COR-L47 (cell line): ENCODE measurements around the gene BACE1.

Experiments used
- DNase-seq: peaks from one replicate; lab custom pipeline; 2025; lab: John Stamatoyannopoulos, UW

The BACE1 gene

DNA sequence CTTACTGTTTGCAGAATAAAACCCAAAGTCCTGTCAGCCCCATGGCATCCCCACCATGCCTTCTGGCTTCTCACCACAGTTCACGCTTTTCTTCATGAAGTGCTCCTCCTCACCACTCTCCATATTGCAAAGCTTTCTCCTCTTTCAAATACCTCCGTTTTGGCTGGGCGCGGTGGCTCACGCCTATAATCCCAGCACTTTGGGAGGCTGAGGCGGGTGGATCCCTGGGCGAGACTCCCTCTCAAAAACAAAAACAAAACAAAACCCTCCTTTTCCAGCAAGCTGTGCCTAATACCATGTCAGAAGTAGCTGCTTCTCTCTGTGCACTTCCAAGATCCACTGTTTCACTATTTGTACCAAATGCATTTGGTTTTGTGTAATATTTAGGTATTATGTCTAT, 6.7 kb downstream of the BACE1 start:
- no peak for DNase-seq

DNA sequence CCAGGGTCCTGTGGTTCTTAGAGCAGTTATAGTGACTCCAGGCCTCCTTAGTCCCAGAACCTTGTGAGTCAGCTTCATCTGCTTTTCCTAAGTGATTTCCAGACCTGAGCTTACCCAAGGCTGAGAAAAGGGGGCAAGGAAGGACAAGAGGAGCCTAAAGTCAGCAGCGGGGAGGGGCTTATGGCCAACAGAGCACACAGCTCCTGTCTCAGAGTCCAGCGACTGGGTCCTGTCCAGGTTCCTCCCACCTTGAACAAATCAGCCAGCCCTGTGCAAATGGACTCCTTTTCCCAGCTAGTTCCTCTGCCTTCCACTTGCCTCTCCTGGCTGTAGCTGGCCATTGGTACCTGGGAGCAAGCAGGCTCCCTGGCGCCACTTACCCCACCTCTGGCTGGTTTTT, 10.9 kb downstream of the BACE1 start:
- DNase-seq, result no peak

DNA sequence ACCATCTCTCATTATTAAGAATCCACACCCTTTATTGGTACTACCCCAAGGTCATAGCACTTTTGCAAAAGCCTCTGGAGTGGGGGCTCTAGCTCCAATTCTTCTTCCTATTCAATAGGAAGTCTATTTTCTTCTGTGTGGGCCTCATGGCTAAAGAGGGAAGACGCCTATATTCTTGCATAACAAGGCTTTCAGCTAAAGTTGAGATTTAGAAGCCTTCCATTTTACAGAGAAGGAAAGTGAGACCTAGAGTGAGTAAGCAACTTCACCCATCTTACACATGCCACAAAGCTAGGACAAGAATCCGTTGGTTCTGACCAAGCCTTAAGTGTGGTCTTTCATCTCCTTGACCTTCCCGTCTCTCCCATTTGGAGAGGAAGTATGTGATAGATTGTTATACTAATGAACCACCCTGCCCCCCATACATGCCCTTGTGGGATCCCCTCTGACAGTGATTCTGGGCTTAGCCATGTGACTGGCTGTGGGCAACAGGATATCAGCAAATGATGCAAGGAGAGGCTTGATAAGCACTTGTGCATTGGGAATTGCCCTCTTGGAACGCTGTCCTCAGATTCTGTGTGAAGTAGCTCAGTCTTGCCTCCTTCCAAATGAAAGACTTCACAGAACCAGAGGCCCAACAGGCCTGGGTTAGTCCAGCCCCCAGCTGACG, 12.3 kb downstream of the BACE1 start:
- no peak for DNase-seq

DNA sequence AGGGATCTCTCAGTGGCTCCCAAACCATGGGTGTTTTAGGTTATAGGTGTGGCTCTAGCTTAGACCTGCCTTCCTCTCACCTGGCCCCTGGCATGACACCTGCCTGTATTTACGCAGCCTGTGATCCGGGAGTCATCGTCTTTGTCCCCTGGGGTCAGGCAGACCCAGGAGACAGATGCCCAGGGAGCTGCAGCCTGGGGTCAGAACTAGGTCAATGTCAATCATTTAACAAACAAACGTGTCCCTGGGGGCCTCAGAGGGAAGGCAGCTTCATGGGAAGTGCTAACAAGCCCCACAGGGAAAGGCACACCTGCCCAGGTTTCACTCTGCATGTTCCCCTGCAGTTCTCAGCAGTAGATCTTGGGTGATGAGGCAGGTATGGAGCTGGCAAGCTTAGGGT, 13.0 kb downstream of the BACE1 start:
- no peak for DNase-seq

DNA sequence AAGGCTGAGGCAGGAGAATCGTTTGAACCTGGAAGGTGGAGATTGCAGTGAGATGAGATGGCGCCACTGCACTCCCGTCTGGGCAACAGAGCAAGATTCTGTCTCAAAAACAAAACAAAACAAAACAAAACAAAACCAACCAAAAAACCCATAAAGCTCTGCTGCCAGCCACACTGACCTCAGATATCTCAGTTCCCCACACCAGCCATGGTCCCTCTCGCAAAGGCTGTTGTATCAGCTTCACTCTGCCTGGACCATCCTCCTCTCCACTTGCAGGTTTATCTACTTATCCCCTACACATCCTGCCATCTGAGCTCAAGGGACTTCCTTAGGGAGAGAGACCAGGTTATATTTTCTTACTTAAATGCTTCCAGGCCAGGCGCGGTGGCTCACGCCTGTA, 13.8 kb downstream of the BACE1 start:
- no peak for DNase-seq

DNA sequence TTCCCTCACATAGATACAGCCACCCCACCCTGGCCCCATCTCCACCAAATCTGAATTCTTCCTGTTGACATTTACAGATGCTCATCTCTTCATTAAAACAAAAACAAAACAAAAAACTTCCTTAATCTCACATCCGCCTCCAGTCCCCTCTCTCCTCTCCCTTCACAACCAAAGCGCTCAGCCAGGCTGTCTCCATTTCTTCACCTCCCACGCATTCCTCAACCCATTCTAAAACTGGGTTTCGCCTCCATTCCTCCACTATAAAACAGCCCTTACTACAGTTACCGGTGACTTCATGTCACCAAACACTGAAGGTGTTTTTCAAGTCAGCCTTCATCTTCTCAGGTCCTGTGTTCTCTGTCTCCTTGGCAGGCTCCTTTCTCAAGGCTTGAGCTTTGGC, 15.3 kb downstream of the BACE1 start:
- no peak for DNase-seq

DNA sequence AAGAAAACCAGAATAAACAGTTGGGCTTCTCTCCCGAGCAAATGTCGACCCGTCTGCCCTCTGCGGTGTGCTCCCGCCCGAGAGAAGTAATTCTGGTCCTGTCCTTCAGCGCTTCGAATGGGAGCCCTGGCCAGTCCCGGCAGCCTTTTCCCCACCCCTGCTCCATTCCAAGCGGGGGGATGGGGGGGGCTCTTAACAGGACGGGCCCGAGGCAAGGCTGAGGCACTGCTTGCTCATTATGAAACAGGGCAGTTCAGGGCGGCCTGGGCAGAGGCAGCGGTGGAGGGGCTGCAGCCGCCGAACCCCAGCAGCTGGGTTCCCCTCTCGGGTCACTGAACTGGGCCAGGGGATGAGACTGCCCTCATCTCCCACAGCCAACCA, 15.8 kb downstream of the BACE1 start:
- DNase-seq, result no peak

DNA sequence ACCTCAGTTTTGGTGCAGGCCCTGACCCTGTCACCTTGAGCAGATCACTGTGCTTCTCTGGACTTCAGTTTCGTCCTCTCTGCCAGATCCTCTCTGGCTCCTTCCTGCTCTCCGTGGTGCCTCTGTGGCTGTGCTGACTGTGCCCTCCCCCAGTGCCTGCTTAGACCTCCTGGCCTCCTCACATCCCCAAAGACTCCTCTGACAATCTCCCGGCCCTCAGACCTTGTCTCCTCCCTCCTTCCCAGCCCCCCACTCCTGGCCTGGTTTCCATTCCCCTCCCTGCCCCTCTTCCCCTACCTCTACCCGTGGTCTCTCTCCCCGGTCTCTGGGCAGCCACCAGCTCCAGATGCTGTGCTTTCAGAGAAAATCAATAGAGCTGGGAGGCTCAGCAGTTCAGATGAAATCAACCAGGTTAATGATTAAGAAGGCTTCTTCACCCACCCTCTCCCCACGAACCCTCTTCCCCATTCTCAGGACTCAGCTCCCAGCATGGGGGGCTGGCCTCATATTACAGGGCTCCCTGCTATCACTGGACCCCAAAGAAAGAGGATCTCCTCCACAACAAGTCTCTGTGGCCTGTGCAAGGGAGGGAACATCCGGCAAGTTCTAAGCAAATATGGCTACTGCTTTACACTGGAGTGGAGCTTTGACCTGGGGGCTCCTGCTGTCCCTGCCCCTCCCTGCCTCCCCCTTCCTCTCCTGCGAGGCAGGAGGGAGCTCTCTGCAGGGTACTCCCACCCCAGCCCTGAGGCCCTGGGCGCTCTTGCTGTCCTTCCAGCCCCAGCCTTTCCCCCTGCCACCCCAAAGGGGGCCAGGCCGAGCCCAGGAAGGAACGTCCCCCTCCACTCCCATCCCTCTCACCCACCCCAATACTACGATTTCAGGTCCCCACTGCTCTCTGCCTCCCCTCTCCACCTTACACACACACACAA, 16.4 kb downstream of the BACE1 start:
- no peak for DNase-seq

DNA sequence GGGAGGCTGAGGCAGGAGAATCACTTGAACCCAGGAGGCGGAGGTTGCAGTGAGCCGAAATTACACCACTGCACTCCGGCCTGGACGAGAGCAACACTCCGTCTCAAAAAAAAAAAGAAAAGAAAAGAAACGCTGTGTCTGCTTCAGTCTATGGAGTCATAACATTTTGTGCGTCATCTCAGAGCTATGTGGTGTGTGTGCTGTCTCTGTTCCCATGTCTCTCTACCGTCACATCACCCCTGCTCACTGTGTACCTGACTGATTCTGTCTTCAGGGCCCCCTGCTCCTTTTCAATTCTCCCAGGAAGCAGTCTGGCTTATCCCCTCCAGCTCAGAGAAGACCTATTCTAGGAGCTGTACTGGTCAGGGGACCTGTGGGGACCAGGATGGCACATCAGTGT, 17.9 kb downstream of the BACE1 start:
- DNase-seq, result no peak

DNA sequence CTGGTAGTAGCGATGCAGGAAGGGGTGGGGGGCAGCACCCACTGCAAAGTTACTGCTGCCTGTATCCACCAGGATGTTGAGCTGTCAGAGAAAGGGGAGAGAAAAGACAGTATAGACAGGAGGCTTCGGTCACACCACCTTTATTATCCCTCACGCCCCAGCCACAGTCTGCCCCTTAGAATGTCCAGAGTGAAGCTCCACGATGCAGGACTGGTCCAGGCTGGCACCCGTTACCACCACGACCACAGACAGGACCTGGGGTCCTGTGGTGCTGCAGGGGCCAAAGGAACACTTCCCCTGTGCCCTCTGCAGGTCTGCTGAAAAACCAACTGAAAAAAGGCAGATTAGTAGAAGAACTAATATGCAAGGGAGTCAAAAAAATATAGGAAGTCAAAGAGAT, 19.2 kb downstream of the BACE1 start:
- no peak for DNase-seq

DNA sequence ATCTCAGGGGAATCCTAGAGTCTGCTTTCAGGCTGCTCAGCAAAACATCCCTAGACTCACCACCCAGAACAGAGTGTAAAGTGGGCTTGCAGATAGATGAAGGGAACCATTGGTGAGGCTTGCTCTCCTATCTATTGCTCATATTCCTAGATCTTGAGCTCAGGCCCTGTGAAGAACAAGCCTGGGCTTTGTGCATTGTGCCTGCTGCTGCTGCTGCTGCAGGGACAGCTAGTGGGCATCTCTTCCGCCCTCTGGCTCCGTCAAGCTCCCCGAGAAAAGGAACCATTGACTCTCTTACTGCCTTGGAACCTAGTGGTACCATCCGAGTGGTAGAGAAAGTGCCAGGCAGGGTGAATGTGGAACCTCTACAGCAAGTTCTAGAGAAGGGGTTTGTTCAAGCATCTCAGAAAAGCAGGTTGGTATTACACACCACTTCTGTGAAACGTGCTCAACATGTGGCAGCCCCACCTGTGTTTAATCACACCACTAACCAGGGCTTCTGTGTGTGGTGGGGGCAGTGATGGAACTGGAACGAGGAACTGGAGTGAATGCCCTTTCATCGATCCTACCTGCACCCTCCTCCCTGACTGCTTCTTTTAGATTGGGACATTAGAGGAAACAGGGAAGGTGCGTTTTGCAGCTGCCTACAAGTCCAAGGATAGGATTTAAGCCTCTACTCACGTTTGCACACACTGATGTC, 20.5 kb downstream of the BACE1 start:
- DNase-seq, result no peak

DNA sequence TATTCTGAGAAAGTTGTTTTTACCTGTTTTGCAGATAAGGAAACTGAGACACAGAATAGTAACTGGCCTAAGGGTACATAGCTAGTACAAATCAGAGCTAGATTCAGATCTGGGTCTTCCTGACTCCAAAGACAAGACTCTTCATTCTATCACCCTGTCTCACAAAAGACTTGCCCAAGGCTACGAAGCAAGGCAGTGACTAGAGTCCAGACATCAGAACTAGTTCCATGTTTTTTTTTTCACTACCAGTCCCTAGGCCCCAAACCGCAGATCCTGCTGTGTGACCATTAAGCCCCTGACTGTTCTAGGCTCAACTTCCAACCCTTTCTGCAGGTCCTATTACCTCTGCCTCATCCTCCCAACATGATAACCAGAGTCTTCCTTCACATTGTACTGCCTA, 23.4 kb downstream of the BACE1 start:
- DNase-seq, result no peak

DNA sequence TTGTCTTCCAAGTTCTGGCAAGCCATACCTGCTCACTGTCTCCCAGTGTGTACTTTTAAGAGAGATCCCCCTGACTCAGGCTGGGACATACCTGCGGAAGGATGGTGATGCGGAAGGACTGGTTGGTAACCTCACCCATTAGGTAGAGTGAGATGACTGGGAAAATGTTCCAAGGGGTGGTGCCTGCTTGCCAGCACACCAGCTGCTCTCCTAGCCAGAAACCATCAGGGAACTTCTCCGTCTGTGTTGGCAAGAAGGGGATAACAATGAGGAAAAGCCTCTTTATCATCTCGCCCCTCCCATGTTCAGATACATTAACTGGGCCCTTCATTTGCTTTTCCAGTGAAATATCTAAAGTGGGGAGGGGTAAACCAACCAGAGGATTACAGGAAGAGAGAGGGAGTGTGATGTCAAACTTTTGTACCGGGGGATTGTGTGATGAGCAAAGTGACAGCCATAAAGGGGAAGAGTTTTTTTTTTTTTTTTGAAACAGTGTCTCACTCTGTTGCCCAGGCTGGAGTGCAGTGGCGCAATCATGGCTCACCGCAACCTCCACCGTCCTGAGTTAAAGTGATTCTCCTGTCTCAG, 25.2 kb downstream of the BACE1 start, which contains the start of gene BACE1-AS:
Gene BACE1-AS (plus strand): TSS at position 538 of the 588 bp plus-strand sequence.
- no peak for DNase-seq

DNA sequence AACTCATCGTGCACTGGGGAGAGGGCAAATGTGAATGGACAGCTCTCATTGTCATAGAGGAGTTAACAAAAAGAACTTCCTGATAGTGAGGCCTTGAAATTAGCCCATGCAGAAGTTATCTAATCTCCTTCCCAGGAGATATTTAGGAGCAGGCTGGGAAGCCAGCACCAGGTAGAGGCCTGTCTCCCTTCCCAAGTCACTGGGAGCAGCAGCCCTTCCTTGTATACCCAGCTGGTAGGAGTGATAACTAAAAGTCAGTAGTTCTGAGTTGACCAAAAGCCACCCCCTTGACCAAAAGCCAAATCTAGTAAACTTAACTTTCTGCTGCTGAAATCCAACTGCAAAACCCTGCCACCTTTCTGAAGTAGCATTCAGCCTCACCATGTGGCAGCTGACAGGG, 26.3 kb downstream of the BACE1 start:
- DNase-seq, result no peak

DNA sequence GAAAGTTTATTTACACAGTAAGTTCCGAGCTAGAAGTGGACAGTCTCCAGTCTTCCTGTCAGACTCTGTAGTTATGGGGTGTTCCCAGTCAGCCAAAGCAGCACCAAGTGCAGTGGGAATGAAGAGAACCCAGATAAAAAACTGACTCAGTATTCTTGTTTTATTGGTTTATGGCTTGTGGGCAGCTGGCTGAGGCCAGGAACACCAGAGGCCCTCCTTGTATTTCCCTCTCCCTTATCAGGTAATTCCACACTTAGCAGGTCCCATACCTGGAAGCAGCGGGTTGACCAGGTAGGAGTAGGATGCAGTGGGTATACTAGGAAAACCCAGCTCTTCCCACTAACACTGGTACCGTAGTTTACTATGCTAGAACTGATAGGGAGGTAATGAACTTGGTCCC, 28.4 kb downstream of the BACE1 start:
- DNase-seq, result no peak

DNA sequence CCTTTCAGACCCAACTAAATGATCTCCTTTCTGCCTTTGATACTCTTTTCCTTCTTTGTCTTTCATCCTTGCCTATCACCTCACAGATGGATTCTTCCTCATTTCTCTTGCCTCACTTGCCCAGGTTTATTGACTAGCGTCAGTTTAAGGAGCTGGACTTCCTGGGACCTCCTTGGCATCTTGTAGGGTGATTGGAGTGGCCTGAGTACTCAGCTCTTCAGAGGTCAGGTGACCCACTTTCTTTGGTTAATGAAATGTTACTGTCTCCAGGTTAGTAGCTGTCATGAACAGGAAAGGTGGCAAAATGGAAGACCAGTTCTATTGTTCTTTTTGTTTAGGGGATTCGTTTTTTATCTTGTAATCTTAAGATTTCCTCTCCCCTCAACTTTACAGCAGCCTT, 29.5 kb downstream of the BACE1 start:
- DNase-seq, result no peak

DNA sequence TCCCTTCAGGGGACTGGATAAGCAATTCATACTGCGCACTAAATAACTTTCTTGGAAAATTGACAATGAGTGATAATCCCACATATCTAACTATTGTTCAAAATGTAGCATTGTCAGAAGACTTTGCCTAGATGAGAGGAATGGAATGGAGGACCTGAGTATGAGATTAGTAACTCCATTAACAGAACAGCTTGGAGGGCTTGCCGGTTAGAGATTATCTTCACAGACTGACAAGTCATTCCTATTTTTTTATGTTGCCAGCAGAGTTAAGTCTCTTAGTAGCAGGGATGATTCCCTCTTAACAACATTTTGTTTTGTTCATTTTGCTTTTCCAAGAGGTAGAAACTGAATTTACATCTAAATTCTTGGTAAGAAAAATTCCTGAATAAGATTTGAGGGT, 32.0 kb downstream of the BACE1 start:
- no peak for DNase-seq

DNA sequence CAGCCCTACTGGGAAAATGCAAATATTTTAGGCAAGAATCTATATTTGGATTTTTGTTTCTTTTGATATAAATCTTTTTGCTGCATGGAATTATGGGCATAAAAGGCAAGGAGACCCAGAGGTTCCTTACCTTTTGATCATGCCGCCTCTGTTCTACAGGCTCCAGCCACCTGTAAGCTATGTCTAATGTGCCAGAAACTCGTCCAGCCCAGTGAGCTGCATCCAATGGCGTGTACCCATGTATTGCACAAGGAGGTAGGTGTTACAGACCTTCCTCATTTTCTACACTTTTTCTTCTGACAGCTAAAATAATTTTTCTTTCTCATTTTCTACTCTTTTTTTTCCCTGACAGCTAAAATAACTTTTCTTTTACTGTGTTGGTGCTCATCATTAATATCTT, 33.1 kb downstream of the BACE1 start:
- no peak for DNase-seq

DNA sequence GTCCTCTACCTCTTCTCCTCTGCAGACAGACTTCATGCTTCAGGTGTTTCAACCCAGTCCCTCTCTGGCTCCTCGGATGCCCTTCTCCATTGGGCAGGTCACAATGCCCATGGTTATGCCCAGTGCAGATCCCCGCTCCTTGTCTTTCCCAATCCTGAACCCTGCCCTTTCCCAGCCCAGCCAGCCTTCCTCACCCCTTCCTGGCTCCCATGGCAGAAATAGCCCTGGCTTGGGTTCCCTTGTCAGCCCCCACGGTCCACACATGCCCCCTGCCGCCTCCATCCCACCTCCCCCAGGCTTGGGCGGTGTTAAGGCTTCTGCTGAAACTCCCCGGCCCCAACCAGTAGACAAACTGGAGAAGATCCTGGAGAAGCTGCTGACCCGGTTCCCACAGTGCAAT, 34.2 kb downstream of the BACE1 start:
- no peak for DNase-seq

DNA sequence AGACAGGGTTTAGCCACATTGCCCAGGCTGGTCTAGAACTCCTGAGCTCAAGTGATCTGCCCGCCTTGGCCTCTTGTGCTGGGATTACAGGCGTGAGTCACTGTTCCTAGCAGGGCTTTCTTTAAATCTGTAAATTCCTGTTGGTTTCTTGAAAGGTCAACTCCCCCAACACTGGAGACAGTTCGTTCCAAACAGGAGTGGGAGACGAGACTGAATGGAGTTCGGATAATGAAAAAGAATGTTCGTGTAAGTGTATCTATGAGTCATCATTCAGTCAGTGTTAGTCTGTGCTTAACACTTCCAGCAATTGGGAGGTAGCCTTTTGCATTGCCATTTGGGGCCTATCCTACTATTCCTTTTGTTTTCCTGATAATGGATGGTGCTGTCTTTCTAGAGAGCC, 34.9 kb downstream of the BACE1 start:
- DNase-seq, result no peak

DNA sequence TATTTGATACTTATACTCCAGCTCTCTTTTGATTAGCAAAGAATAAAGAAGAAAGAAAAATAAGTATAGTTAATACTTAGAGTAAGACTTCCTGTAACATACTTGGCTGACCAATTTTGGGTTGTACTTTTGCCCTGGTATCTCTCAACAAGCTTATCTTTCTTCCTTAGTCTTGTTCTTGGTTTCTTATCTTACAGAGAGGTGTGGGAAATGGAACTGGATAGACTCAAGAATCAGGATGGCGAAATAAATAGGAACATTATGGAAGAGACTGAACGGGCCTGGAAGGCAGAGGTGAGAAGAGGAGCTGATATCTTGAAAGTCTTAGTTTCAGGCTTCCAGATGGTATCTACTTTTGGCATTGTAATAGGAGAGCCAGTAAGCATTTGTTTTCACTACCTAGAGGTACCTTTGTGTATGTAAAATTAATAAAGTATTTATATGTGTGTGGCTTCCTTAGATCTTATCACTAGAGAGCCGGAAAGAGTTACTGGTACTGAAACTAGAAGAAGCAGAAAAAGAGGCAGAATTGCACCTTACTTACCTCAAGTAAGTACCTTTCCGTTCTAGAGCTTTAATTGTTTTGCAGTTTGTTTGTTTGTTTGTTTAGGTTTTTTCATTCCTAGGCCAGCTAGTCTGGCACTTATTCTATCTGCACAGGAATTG, 36.2 kb downstream of the BACE1 start:
- no peak for DNase-seq

DNA sequence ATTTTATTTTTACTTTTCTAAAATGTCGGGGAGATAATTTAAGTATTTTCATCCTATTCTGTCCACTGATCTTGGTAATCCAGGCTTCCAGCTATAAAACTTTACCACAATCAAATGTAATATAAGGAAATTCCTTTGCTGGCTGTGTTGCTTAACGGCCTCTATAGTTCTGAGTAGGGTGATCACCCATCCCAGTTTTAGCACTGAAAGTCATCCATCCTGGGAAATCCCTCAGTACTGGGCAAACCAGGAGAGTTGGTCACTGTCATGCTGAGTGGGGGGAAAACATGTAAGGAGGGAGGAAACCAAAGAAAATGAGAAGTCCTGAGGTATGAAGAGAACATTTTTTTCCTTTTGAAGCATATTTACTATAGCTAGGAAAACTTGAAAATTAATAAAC, 37.7 kb downstream of the BACE1 start:
- no peak for DNase-seq
